ENCODE measurements around the gene ATRNL1.

- TF ChIP-seq POLR2AphosphoS5 (IDR thresholded peaks at IDR 0.05; ENCODE audit: low read depth, low read length) = no peak
- no peak for TF ChIP-seq CTCF (IDR thresholded peaks at IDR 0.05 in 2 of 3, conservative IDR thresholded peaks at IDR 0.05 in 1 of 3; ENCODE audit: borderline replicate concordance in 1 of 3, insufficient read depth in 1 of 3, low read depth in 2 of 3, low read length in 2 of 3)
- no peak for TF ChIP-seq POLR2A (IDR thresholded peaks at IDR 0.05; ENCODE audit: borderline replicate concordance, extremely low read depth, insufficient read depth, insufficient read length)
- TF ChIP-seq EZH2phosphoT487 (IDR thresholded peaks at IDR 0.05; ENCODE audit: borderline replicate concordance) = no peak
- TF ChIP-seq REST (IDR thresholded peaks at IDR 0.05; ENCODE audit: low read depth) = no peak
- no peak for TF ChIP-seq RAD21 (IDR thresholded peaks at IDR 0.05; ENCODE audit: low read depth)
- TF ChIP-seq EZH2 (IDR thresholded peaks at IDR 0.05) = no peak
- TF ChIP-seq, protein P1, sequence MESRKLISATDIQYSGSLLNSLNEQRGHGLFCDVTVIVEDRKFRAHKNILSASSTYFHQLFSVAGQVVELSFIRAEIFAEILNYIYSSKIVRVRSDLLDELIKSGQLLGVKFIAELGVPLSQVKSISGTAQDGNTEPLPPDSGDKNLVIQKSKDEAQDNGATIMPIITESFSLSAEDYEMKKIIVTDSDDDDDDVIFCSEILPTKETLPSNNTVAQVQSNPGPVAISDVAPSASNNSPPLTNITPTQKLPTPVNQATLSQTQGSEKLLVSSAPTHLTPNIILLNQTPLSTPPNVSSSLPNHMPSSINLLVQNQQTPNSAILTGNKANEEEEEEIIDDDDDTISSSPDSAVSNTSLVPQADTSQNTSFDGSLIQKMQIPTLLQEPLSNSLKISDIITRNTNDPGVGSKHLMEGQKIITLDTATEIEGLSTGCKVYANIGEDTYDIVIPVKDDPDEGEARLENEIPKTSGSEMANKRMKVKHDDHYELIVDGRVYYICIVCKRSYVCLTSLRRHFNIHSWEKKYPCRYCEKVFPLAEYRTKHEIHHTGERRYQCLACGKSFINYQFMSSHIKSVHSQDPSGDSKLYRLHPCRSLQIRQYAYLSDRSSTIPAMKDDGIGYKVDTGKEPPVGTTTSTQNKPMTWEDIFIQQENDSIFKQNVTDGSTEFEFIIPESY (IDR thresholded peaks at IDR 0.05; ENCODE audit: extremely low read depth, insufficient replicate concordance, low read length) = no peak
- no peak for TF ChIP-seq YY1 (IDR thresholded peaks at IDR 0.05; ENCODE audit: extremely low read depth, insufficient replicate concordance, low read depth, low read length)
- no peak for TF ChIP-seq FOSL1 (IDR thresholded peaks at IDR 0.05; ENCODE audit: low read depth)
- no peak for TF ChIP-seq ZFX (IDR thresholded peaks at IDR 0.05)
- no peak for TF ChIP-seq ZNF274 (IDR thresholded peaks at IDR 0.05; ENCODE audit: low read depth, low read length)
- no peak for TF ChIP-seq CEBPB (IDR thresholded peaks at IDR 0.05; ENCODE audit: low read depth)
- no peak for TF ChIP-seq JUND (IDR thresholded peaks at IDR 0.05)
Observed at GRCh38 chr10:115941361-115941771, 848.2 kb downstream of the ATRNL1 start.
